MM.1S (cell line): ENCODE results near the gene MFSD6L.

ENCODE experiments used
- DNase-seq: peaks from one replicate; pipeline ENCODE4 v3.0.0-alpha.2; 2015
- H2AFZ ChIP-seq: fragments of 300-600 bp; sonication (generic); 2 replicates; pipeline ENCODE4 v1.6.0; 2016; ENCODE audit warnings: antibody characterized with exemption, low read length
- H3F3A ChIP-seq: fragments of 300-600 bp; sonication (generic); 2 replicates; pipeline ENCODE4 v1.6.1; 2016; ENCODE audit warnings: mild to moderate bottlenecking, antibody characterized with exemption, low read length, moderate library complexity, mixed read lengths; ENCODE audit not compliant: insufficient read depth
- H3K27ac ChIP-seq: fragments of 300-600 bp; sonication (generic); 2 replicates; pipeline ENCODE4 v1.5.1; 2016; ENCODE audit warnings: mild to moderate bottlenecking, low read length
- H3K27me3 ChIP-seq: fragments of 300-600 bp; sonication (generic); replicated peaks from 2 replicates; pipeline ENCODE4 v1.6.0; 2016; ENCODE audit warnings: low read length; ENCODE audit not compliant: insufficient read depth
- H3K36me3 ChIP-seq: fragments of 300-600 bp; sonication (generic); replicated peaks from 2 replicates; pipeline ENCODE4 v1.6.1; 2016; ENCODE audit warnings: mild to moderate bottlenecking, low read length, mixed read lengths; ENCODE audit not compliant: insufficient read depth
- H3K4me1 ChIP-seq: fragments of 300-600 bp; sonication (generic); 2 replicates; pipeline ENCODE4 v1.6.1; 2016; ENCODE audit warnings: low read length, mixed read lengths
- H3K4me2 ChIP-seq: fragments of 300-600 bp; sonication (generic); 2 replicates; pipeline ENCODE4 v1.6.0; 2016; ENCODE audit warnings: low read depth, low read length
- H3K4me3 ChIP-seq: fragments of 300-600 bp; sonication (generic); 2 replicates; pipeline ENCODE4 v1.5.1; 2016; ENCODE audit warnings: low read length, mixed read lengths
- H3K79me2 ChIP-seq: fragments of 300-600 bp; sonication (generic); 2 replicates; pipeline ENCODE4 v1.6.1; 2016; ENCODE audit warnings: mixed run types, low read length, mixed read lengths
- H3K9ac ChIP-seq: fragments of 300-600 bp; sonication (generic); 2 replicates; pipeline ENCODE4 v1.6.1; 2016; ENCODE audit warnings: low read length, mixed read lengths
- H3K9me2 ChIP-seq: fragments of 300-600 bp; sonication (generic); replicated peaks from 2 replicates; pipeline ENCODE4 v1.6.1; 2016; ENCODE audit warnings: mild to moderate bottlenecking, low read length, mixed read lengths; ENCODE audit not compliant: insufficient read depth
- H3K9me3 ChIP-seq: fragments of 300-600 bp; sonication (generic); replicated peaks from 2 replicates; pipeline ENCODE4 v1.6.1; 2016; ENCODE audit warnings: mild to moderate bottlenecking, low read length, mixed read lengths; ENCODE audit not compliant: insufficient read depth
- H4K20me1 ChIP-seq: fragments of 300-600 bp; sonication (generic); 2 replicates; pipeline ENCODE4 v1.6.1; 2016; ENCODE audit warnings: mild to moderate bottlenecking, low read length, moderate library complexity, mixed read lengths; ENCODE audit not compliant: insufficient read depth
- CTCF ChIP-seq: fragments of 300-600 bp; sonication (generic); IDR thresholded peaks from 2 replicates; pipeline ENCODE4 v1.5.1; 2016; ENCODE audit warnings: antibody characterized with exemption, low read length, mixed read lengths
- EZH2 ChIP-seq: fragments of 300-600 bp; sonication (generic); optimal IDR thresholded peaks from 2 replicates; pipeline ENCODE3; 2017; ENCODE audit warnings: low read depth, mild to moderate bottlenecking, antibody characterized with exemption, low read length, mixed read lengths
- EZH2phosphoT487 ChIP-seq: fragments of 300-600 bp; sonication (generic); IDR thresholded peaks from 2 replicates; pipeline ENCODE4 v1.6.1; 2018; ENCODE audit warnings: antibody characterized with exemption, low read length

The MFSD6L gene

DNA sequence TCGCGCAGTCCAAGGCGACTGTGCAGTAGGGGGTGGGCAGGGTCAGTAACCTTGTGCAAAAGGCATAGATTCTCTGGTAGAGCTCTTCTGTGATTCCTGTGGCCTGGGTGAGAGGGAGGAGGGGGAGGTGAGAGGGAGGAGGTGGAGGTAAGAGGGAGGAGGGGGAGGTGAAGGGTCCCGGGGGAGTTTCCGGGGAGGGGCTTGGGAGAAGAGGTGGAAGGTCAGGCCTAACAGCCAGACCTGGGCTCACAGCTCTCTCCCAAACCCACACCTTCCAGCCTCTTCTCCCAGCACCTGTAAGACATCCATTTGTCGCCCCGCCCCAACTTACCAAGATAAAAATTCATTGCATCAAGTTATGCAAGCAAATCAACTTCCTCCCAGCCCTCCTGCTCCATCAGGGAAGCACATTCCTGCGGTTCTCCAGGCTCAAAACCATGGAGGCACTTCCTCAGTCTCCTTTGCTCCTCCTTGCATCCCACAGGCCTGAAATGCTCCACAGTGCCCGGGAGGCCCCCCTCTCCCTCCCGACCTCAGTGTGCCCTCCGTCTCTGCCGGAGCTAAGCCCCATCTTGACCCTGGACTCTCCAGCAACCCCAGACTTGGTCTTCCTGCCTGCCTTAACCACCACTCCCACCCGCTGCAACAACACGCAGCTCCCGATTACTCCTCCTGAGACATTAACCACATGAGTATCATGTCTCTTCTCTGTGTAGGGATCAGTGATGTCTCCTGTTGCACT is 37.8 kb upstream of the MFSD6L start:
- Histone ChIP-seq H3K27ac (no peak overlapping the region), H3K9me2 (no peaks in the 10 kb centered on the region), H3K9ac (no peak overlapping the region), H3K36me3 (no peaks in the 10 kb centered on the region), H4K20me1 (no peaks in the 10 kb centered on the region), H3K4me3 (no peak overlapping the region), H3K9me3 (no peaks in the 10 kb centered on the region), H3F3A (no peaks in the 10 kb centered on the region), H3K79me2 (no peaks in the 10 kb centered on the region), H3K4me1 (no peaks in the 10 kb centered on the region), H3K4me2 (no peak overlapping the region), H2AFZ (no peak overlapping the region), H3K27me3 (peaks cover 36% of the 10 kb centered on the region)
- no peak for TF ChIP-seq EZH2phosphoT487
- TF ChIP-seq CTCF, result no peak
- no peak for TF ChIP-seq EZH2
- no peak for DNase-seq

- Histone ChIP-seq H3K9me2 (no peaks in the 10 kb centered on the region), H3K27me3 (peaks cover 36% of the 10 kb centered on the region), H2AFZ (no peak overlapping the region), H3K4me2 (no peak overlapping the region), H3K36me3 (no peaks in the 10 kb centered on the region), H3K79me2 (no peaks in the 10 kb centered on the region), H3K9ac (no peak overlapping the region), H3F3A (no peaks in the 10 kb centered on the region), H3K9me3 (no peaks in the 10 kb centered on the region), H4K20me1 (no peaks in the 10 kb centered on the region), H3K4me3 (no peak overlapping the region), H3K4me1 (no peaks in the 10 kb centered on the region), H3K27ac (no peak overlapping the region)
- DNase-seq, result no peak
- TF ChIP-seq CTCF (no peak), EZH2phosphoT487 (no peak), EZH2 (no peak)
These were observed 36.6 kb upstream of the MFSD6L start for GRCh38 chr17:8835631-8836364.

- no peaks in the 10 kb centered on the region for H4K20me1 ChIP-seq
- no peak overlapping the region for H3K9ac ChIP-seq
- H3K4me2 ChIP-seq, result no peak overlapping the region
- no peaks in the 10 kb centered on the region for H3K79me2 ChIP-seq
- H3K9me2 ChIP-seq, result no peaks in the 10 kb centered on the region
- no peaks in the 10 kb centered on the region for H3K9me3 ChIP-seq
- no peak overlapping the region for H3K4me3 ChIP-seq
- no peaks in the 10 kb centered on the region for H3F3A ChIP-seq
- TF ChIP-seq CTCF (no peak), EZH2 (no peak), EZH2phosphoT487 (no peak)
- H3K27ac ChIP-seq, result no peak overlapping the region
- no peaks in the 10 kb centered on the region for H3K4me1 ChIP-seq
- DNase-seq, result no peak
- peaks cover 36% of the 10 kb centered on the region for H3K27me3 ChIP-seq
- H3K36me3 ChIP-seq, result no peaks in the 10 kb centered on the region
- H2AFZ ChIP-seq, result no peak overlapping the region
These were observed 35.9 kb upstream of the MFSD6L start for GRCh38 chr17:8835106-8835505.
